Vagina (tissue), 2 donors: ENCODE data around the gene ADAMTS14. TPM values are rescaled to one million over a fixed set of nuclear protein-coding genes. Genes with fewer than 3 reads are reported as not detected.

Experiments
- DNase-seq, 2 donors: peaks; one replicate each; pipeline ENCODE4 v3.0.0-alpha.2; 2017; ENCODE audit errors: extremely low spot score in 2 of 2
- H3K27ac ChIP-seq: fragments of 200-600 bp; sonication (generic); one replicate; pipeline ENCODE4 v1.5.1; 2019
- H3K27me3 ChIP-seq: fragments of 200-600 bp; sonication (generic); one replicate; pipeline ENCODE4 v1.5.1; 2019
- H3K36me3 ChIP-seq, 2 donors: fragments of 200-600 bp; sonication (generic); one replicate each; pipeline ENCODE4 v1.5.1; 2017 to 2019
- H3K4me1 ChIP-seq: fragments of 200-600 bp; sonication (generic); one replicate; pipeline ENCODE4 v1.5.1; 2019
- H3K4me3 ChIP-seq, 2 donors: fragments of 200-600 bp; sonication (generic); 1 replicate in 1 of 2; 2 replicates in 1 of 2; pipeline ENCODE4 v1.5.1; 2016 to 2019
- H3K9me3 ChIP-seq: fragments of 200-600 bp; sonication (generic); one replicate; pipeline ENCODE4 v1.5.1; 2019
- POLR2A ChIP-seq, 2 donors: fragments of 450-650 bp; IDR thresholded peaks; one replicate each; pipeline ENCODE4 v1.6.1; 2017; ENCODE audit warnings: antibody characterized with exemption in 2 of 2, mild to moderate bottlenecking in 2 of 2, moderate library complexity in 2 of 2
- POLR2AphosphoS5 ChIP-seq, 2 donors: sonication (generic); formaldehyde crosslinking; IDR thresholded peaks; one replicate each; pipeline ENCODE4 v1.9.0; 2017; ENCODE audit warnings: antibody characterized with exemption in 2 of 2, mild to moderate bottlenecking in 2 of 2, low read depth in 1 of 2; ENCODE audit not compliant: insufficient read depth in 1 of 2
- intact Hi-C: fragments of 100-400 bp; cut with DNase I; formaldehyde crosslinking; loops from one replicate; pipeline ENCODE4 v1.15.1; 2023
- total RNA-seq: library from RNA; depleted of rRNA; stranded (reverse); fragments of >200 nt; gene quantifications from one replicate; pipeline ENCODE4 v1.2.3, GENCODE V29; 2016
- TF ChIP-seq, protein P1 (sequence below), 3 experiments: fragments of 450-650 bp in 2 of 3; fragments of 200-600 bp in 1 of 3; sonication (generic) in 1 of 3; IDR thresholded peaks; one replicate each; pipeline ENCODE4 v1.5.1; 2017 to 2019; ENCODE audit warnings: antibody characterized with exemption in 3 of 3, mild to moderate bottlenecking in 2 of 3, moderate library complexity in 2 of 3

The ADAMTS14 gene
- total RNA-seq, 1 donor from 2014 or later = not detected

DNA sequence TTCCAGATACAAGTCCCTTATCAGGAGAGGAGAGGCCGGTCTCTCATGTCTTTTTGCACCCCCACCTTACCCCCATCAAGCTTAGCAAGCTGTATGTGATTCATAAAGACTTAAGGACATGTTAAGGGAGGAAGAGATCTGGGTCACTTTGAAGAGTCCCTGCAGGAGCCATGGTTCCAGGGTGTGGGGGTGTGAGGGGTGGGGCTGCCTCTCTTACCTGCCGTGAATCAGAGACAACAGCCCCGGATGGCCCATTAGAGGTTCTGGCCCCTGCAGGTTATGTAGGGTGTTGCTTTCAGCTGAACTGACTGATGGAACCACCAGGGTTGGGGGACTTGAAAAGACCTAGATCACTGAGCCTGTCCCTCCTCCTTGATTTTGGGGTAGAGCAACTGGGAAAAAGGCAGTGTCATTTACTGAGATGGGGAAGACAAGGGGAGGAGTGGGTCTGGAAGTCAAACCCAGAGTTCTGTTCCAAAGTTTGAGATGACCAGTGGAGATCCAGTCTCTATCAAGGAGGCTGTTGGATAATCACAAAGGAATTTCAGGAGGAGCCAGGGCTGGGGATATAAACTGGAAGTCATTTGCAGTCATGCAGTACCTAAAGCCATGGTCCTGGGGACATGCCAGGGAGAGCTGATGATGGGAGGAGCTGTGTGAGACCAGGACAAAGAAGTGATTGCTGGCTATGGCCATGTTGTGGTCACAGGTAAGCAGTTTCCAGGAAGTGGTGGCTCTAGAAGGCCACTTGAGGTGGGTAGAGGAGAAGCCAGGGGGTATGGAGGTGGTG, 23.1 kb downstream of the ADAMTS14 start:
- no peak for DNase-seq
- Histone ChIP-seq H3K27me3 (no peaks in the 10 kb centered on the region), H3K4me1 (peaks cover 8% of the 10 kb centered on the region), H3K4me3 (no peak overlapping the region), H3K36me3 (no peaks in the 10 kb centered on the region), H3K27ac (peak overlapping the region; percentile 3), H3K9me3 (no peaks in the 10 kb centered on the region)
- intact Hi-C loops = no loop called here
- TF ChIP-seq POLR2A (IDR thresholded peaks at IDR 0.05) (no peak), POLR2AphosphoS5 (IDR thresholded peaks at IDR 0.05; ENCODE audit: insufficient read depth in 1 of 2, low read depth in 1 of 2) (no peak)
- TF ChIP-seq, protein P1, sequence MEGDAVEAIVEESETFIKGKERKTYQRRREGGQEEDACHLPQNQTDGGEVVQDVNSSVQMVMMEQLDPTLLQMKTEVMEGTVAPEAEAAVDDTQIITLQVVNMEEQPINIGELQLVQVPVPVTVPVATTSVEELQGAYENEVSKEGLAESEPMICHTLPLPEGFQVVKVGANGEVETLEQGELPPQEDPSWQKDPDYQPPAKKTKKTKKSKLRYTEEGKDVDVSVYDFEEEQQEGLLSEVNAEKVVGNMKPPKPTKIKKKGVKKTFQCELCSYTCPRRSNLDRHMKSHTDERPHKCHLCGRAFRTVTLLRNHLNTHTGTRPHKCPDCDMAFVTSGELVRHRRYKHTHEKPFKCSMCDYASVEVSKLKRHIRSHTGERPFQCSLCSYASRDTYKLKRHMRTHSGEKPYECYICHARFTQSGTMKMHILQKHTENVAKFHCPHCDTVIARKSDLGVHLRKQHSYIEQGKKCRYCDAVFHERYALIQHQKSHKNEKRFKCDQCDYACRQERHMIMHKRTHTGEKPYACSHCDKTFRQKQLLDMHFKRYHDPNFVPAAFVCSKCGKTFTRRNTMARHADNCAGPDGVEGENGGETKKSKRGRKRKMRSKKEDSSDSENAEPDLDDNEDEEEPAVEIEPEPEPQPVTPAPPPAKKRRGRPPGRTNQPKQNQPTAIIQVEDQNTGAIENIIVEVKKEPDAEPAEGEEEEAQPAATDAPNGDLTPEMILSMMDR (IDR thresholded peaks at IDR 0.05) = no peak

DNA sequence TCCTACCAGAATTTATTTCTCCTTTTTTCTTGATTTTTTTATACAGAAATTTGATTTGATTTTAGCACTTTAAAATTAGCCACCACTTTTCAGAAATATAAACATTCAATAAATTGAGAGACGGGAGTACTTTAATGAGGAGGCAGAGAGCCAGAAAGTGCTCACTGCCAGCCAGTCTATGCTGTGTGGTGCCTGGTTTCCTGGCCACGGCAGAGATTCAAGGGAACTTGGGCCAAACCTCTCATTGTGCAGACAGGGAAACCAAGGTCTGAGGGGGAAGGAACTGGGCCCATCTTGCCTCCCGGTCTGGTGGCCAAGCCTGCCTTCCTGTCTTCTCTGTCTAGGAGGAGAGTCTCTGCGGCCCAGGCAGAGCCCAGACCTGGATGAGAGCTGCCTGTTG, 25.9 kb downstream of the ADAMTS14 start:
- no peaks in the 10 kb centered on the region for H3K36me3 ChIP-seq
- H3K4me1 ChIP-seq = peaks cover 7% of the 10 kb centered on the region
- H3K27me3 ChIP-seq = no peaks in the 10 kb centered on the region
- H3K9me3 ChIP-seq = no peaks in the 10 kb centered on the region
- TF ChIP-seq POLR2AphosphoS5 (IDR thresholded peaks at IDR 0.05; ENCODE audit: insufficient read depth in 1 of 2, low read depth in 1 of 2) = no peak
- no peak for TF ChIP-seq POLR2A (IDR thresholded peaks at IDR 0.05)
- TF ChIP-seq, protein P1 (IDR thresholded peaks at IDR 0.05) = no peak
- H3K27ac ChIP-seq = no peak overlapping the region
- DNase-seq = no peak
- intact Hi-C loops = no loop called here
- no peak overlapping the region for H3K4me3 ChIP-seq

DNA sequence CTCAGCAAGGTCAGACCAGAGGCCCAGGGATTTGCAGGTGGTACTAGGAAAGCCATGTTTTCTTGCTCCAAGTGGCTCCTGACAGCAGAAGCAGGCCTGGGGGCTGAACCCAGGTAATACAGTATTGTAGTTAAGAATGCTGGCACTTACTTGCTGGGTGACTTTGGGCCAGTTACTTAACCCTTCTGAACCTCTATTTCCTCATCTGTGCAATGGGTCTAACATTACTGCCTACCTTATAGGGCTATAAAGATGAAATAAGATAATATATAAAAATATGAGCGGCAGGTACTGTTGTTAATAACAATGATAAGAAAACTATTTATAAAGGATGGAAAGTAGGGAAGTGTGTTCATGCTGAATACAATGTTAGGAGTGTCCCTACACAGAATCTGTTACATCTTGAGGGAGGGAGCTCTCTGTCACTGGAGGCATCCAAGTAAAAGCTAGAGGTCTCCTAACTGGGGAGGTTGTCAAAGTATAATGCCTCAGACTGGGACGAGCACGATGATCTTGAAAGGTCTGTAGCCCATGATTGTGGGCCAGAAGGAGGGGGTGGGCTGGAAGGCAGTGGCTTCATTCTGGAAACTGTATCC, 26.9 kb downstream of the ADAMTS14 start:
- Histone ChIP-seq H3K27ac (no peak overlapping the region), H3K36me3 (no peaks in the 10 kb centered on the region), H3K27me3 (no peaks in the 10 kb centered on the region), H3K4me3 (no peak overlapping the region), H3K9me3 (no peaks in the 10 kb centered on the region), H3K4me1 (no peaks in the 10 kb centered on the region)
- DNase-seq = no peak
- intact Hi-C loops = no loop called here
- TF ChIP-seq POLR2A (IDR thresholded peaks at IDR 0.05) = no peak
- TF ChIP-seq POLR2AphosphoS5 (IDR thresholded peaks at IDR 0.05; ENCODE audit: insufficient read depth in 1 of 2, low read depth in 1 of 2) = no peak
- TF ChIP-seq, protein P1 (IDR thresholded peaks at IDR 0.05) = no peak

DNA sequence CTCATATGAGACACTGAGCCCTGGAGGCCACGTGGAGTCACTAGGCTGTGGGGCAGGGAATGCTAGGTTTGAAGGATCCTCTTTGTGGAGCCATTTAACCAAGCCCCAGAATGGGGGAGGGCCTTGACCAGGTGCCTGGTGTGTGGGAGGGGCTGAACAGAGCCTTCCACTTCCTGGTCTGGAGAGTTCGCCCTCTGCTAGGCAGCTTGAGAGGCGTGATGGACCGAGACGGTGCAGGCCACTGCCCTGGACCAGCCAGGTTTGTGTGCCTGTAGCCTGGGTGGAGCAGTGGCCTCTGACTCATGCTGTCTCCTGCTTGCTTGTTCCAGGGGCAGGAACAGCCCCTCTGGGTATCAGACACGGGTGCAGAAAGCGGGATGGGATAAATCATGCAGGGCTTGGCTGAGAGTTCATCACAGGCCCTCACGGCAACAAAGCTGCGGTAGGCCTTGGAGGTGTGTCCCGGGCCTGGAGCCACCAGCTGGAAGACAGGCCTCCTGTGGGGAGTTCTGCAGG, 27.4 kb downstream of the ADAMTS14 start:
- Histone ChIP-seq H3K36me3 (no peaks in the 10 kb centered on the region), H3K4me3 (no peak overlapping the region), H3K27me3 (no peaks in the 10 kb centered on the region), H3K4me1 (no peaks in the 10 kb centered on the region), H3K9me3 (no peaks in the 10 kb centered on the region), H3K27ac (no peak overlapping the region)
- no peak for DNase-seq
- TF ChIP-seq, protein P1 (IDR thresholded peaks at IDR 0.05) = no peak
- TF ChIP-seq POLR2A (IDR thresholded peaks at IDR 0.05) = no peak
- no peak for TF ChIP-seq POLR2AphosphoS5 (IDR thresholded peaks at IDR 0.05; ENCODE audit: insufficient read depth in 1 of 2, low read depth in 1 of 2)
- intact Hi-C loops = no loop called here
